Liver (tissue), 9 donors: ENCODE measurements around the gene CLASP2. TPM values are rescaled to one million over a fixed set of nuclear protein-coding genes. Genes with fewer than 3 reads are reported as not detected.

ENCODE experiments used
- DNase-seq: peaks from one replicate; pipeline ENCODE4 v3.0.0-alpha.2; 2017; ENCODE audit warnings: low spot score
- H3K27ac ChIP-seq, 2 donors: one replicate each; pipeline ENCODE4 v1.7.0; 2013; ENCODE audit warnings: inconsistent platforms in 2 of 2, low read length in 2 of 2, control low read depth in 1 of 2, low read depth in 1 of 2, mild to moderate bottlenecking in 1 of 2
- H3K27me3 ChIP-seq, 4 donors: one replicate each; pipeline versions ENCODE4 v1.6.1 to v1.7.0; 2013; ENCODE audit warnings: low read length in 3 of 4, inconsistent platforms in 1 of 4, mild to moderate bottlenecking in 1 of 4, moderate library complexity in 1 of 4; ENCODE audit not compliant: control insufficient read depth in 4 of 4, insufficient read depth in 4 of 4
- H3K36me3 ChIP-seq, 4 donors: one replicate each; pipeline versions ENCODE4 v1.6.1 to v1.7.0; 2013; ENCODE audit warnings: low read length in 3 of 4, mild to moderate bottlenecking in 3 of 4, low read depth in 1 of 4, moderate library complexity in 1 of 4; ENCODE audit not compliant: control insufficient read depth in 4 of 4, insufficient read depth in 3 of 4
- H3K4me1 ChIP-seq, 4 donors: one replicate each; pipeline versions ENCODE4 v1.6.1 to v1.7.0; 2013; ENCODE audit warnings: low read length in 3 of 4, mild to moderate bottlenecking in 3 of 4, moderate library complexity in 1 of 4; ENCODE audit not compliant: control insufficient read depth in 4 of 4, insufficient read depth in 4 of 4
- H3K4me3 ChIP-seq, 3 donors: one replicate each; pipeline versions ENCODE4 v1.6.1 to v1.7.0; 2013; ENCODE audit warnings: low read length in 3 of 3, control low read depth in 1 of 3, low read depth in 1 of 3, mild to moderate bottlenecking in 1 of 3
- H3K9ac ChIP-seq, 2 donors: one replicate each; pipeline ENCODE4 v1.7.0; 2013; ENCODE audit warnings: low read length in 2 of 2, mild to moderate bottlenecking in 2 of 2, moderate library complexity in 2 of 2, control low read depth in 1 of 2, low read depth in 1 of 2
- H3K9me3 ChIP-seq, 4 donors: one replicate each; pipeline versions ENCODE4 v1.6.1 to v1.7.0; 2013; ENCODE audit warnings: low read length in 3 of 4; ENCODE audit not compliant: control insufficient read depth in 4 of 4
- EGR1 ChIP-seq, 2 donors: IDR thresholded peaks; 2 replicates each; pipeline ENCODE4 v1.6.1; 2016 to 2018; ENCODE audit warnings: antibody characterized with exemption in 2 of 2, low read depth in 2 of 2
- FOXA1 ChIP-seq: IDR thresholded peaks from 2 replicates; pipeline ENCODE4 v1.6.1; 2016; ENCODE audit warnings: antibody characterized with exemption
- FOXA2 ChIP-seq: IDR thresholded peaks from 2 replicates; pipeline ENCODE4 v1.6.1; 2016; ENCODE audit warnings: antibody characterized with exemption
- GABPA ChIP-seq, 2 donors: IDR thresholded peaks in 1 of 2; conservative IDR thresholded peaks in 1 of 2; 2 replicates each; pipeline ENCODE4 v1.6.1; 2016; ENCODE audit warnings: antibody characterized with exemption in 2 of 2, mild to moderate bottlenecking in 1 of 2, moderate library complexity in 1 of 2
- HNF4A ChIP-seq, 2 donors: conservative IDR thresholded peaks; 2 replicates each; pipeline ENCODE4 v1.6.1; 2016; ENCODE audit warnings: antibody characterized with exemption in 2 of 2, mild to moderate bottlenecking in 2 of 2
- HNF4G ChIP-seq: IDR thresholded peaks from 2 replicates; pipeline ENCODE4 v1.6.1; 2016; ENCODE audit warnings: antibody characterized with exemption
- JUND ChIP-seq, 2 donors: IDR thresholded peaks; 2 replicates each; pipeline ENCODE4 v1.6.1; 2016; ENCODE audit warnings: antibody characterized with exemption in 2 of 2
- NR2F2 ChIP-seq: IDR thresholded peaks from 2 replicates; pipeline ENCODE4 v1.6.1; 2016; ENCODE audit warnings: antibody characterized with exemption
- RAD21 ChIP-seq, 2 donors: IDR thresholded peaks; 2 replicates each; pipeline ENCODE4 v1.6.1; 2016; ENCODE audit warnings: antibody characterized with exemption in 2 of 2, mild to moderate bottlenecking in 2 of 2
- RXRA ChIP-seq, 2 donors: IDR thresholded peaks; 2 replicates each; pipeline ENCODE4 v1.6.1; 2017 to 2018; ENCODE audit warnings: antibody characterized with exemption in 2 of 2, mild to moderate bottlenecking in 1 of 2
- SP1 ChIP-seq: IDR thresholded peaks from 2 replicates; pipeline ENCODE4 v1.6.1; 2018; ENCODE audit warnings: antibody characterized with exemption, mild to moderate bottlenecking
- TAF1 ChIP-seq: conservative IDR thresholded peaks from 2 replicates; pipeline ENCODE4 v1.6.1; 2016; ENCODE audit warnings: antibody characterized with exemption, mild to moderate bottlenecking
- YY1 ChIP-seq: IDR thresholded peaks from 2 replicates; pipeline ENCODE4 v1.6.1; 2016; ENCODE audit warnings: antibody characterized with exemption, mild to moderate bottlenecking
- WGBS: extraction: QIAGEN DNeasy Blood & Tissue Kit; methylation state at CpG from one replicate; pipeline ENCODE4 v1.1.7; 2013; 5-methylcytosine and 5-hydroxymethylcytosine counted together
- polyA plus RNA-seq, 2 donors: library from polyadenylated mRNA; stranded (reverse) in 1 of 2; unstranded in 1 of 2; fragments of 200-250 nt in 1 of 2; fragments of >200 nt in 1 of 2; fragmentation: Nextera tagmentation in 1 of 2; extraction: Ambion mirVana in 1 of 2; gene quantifications; one replicate each; pipeline versions ENCODE4 v1.2.1 to v1.2.3, GENCODE V29; 2013 to 2015
- total RNA-seq, 2 donors: library from RNA; depleted of rRNA; stranded (reverse); fragments of >200 nt; gene quantifications; one replicate each; pipeline ENCODE4 v1.2.3, GENCODE V29; 2014
- TF ChIP-seq, protein P1 (sequence below): IDR thresholded peaks from 2 replicates; pipeline ENCODE4 v1.6.1; 2016; ENCODE audit warnings: antibody characterized with exemption
- TF ChIP-seq, protein P2 (sequence below): IDR thresholded peaks from 2 replicates; pipeline ENCODE4 v1.6.1; 2016; ENCODE audit warnings: antibody characterized with exemption
- TF ChIP-seq, protein P3 (sequence below): IDR thresholded peaks from 2 replicates; pipeline ENCODE4 v1.6.1; 2016; ENCODE audit warnings: antibody characterized with exemption
- TF ChIP-seq, protein P4 (sequence below): fragments of 150-350 bp; IDR thresholded peaks from 2 replicates; pipeline ENCODE4 v1.5.1; 2017; ENCODE audit warnings: improper control_type of control experiment, low read depth, low read length; ENCODE audit not compliant: missing input control
- TF ChIP-seq, protein P5 (sequence below): IDR thresholded peaks from 2 replicates; pipeline ENCODE4 v1.6.1; 2016; ENCODE audit warnings: antibody characterized with exemption, mild to moderate bottlenecking
- donor health status: healthy.
- donor health status: healthy.
- donor health status: healthy.
- donor health status: healthy.
- donor health status: healthy.

Gene CLASP2
- total and polyA plus RNA-seq, 4 donors: 3.7 to 27.6 (median 17.3) TPM

DNA sequence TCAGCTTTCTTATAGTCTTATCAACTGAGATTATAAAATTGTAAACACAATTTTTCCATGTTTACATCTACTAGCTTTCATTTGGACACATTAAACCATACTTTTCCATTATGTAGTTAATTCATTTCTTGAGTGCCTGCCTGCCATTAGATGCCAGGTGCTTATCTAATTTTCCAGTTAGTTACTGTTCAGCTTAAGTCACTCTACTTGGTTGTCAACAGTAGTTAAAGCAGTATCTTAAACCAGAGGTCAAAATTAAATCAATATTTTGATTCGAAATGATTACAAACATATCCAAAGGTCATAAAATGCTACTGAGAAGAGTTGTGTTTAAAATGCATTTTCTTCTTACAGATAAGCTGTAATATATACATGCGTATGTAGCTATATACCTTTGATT lies 221.6 kb downstream of the CLASP2 start:
- Histone ChIP-seq H3K4me3 (no peak overlapping the region), H3K9ac (no peak overlapping the region), H3K4me1 (peaks cover 0 to 4% (median 0%) of the 10 kb centered on the region in 4 donors), H3K9me3 (peaks cover 0 to 2% (median 0%) of the 10 kb centered on the region in 4 donors), H3K27ac (no peak overlapping the region), H3K36me3 (peaks cover 0 to 8% (median 6%) of the 10 kb centered on the region in 4 donors), H3K27me3 (no peaks in the 10 kb centered on the region)
- TF ChIP-seq FOXA1 (no peak), HNF4A (conservative IDR thresholded peaks at IDR 0.05) (peak in 1 of 2 donors; percentile 49)
- TF ChIP-seq, protein P1, sequence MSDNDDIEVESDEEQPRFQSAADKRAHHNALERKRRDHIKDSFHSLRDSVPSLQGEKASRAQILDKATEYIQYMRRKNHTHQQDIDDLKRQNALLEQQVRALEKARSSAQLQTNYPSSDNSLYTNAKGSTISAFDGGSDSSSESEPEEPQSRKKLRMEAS: no peak
- WGBS: 48% methylated on average over 2 of the region's 2 CpGs
- no peak for DNase-seq

DNA sequence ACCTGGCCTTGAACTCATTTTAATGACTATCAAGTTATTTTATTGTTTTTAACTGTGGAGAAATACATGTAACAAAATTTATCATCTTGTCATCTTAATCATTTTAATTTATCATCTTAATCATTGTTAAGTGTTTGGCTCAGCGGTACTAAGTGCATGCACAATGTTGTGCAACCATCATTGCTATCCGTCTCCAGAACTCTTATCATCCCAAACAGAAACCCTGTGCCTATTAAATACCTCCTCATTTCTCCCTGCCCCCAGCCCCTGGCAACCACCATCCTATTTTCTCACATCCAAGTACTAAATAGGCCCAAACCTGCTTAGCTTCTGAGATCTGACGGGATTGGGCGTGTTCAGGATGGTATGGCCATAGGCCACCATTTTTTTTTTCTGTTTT lies 226.3 kb downstream of the CLASP2 start:
- 85% methylated on average over 4 of the region's 4 CpGs for WGBS
- Histone ChIP-seq H3K4me1 (peaks cover 0 to 2% (median 0%) of the 10 kb centered on the region in 4 donors), H3K9me3 (no peaks in the 10 kb centered on the region), H3K27me3 (no peaks in the 10 kb centered on the region), H3K9ac (no peak overlapping the region), H3K4me3 (no peak overlapping the region), H3K36me3 (no peaks in the 10 kb centered on the region), H3K27ac (no peak overlapping the region)
- no peak for DNase-seq
- TF ChIP-seq NR2F2: no peak
- TF ChIP-seq SP1: no peak
- no peak for TF ChIP-seq FOXA2
- no peak for TF ChIP-seq RAD21 (IDR thresholded peaks at IDR 0.05)
- TF ChIP-seq, protein P2, sequence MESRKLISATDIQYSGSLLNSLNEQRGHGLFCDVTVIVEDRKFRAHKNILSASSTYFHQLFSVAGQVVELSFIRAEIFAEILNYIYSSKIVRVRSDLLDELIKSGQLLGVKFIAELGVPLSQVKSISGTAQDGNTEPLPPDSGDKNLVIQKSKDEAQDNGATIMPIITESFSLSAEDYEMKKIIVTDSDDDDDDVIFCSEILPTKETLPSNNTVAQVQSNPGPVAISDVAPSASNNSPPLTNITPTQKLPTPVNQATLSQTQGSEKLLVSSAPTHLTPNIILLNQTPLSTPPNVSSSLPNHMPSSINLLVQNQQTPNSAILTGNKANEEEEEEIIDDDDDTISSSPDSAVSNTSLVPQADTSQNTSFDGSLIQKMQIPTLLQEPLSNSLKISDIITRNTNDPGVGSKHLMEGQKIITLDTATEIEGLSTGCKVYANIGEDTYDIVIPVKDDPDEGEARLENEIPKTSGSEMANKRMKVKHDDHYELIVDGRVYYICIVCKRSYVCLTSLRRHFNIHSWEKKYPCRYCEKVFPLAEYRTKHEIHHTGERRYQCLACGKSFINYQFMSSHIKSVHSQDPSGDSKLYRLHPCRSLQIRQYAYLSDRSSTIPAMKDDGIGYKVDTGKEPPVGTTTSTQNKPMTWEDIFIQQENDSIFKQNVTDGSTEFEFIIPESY: no peak
- TF ChIP-seq, protein P3, sequence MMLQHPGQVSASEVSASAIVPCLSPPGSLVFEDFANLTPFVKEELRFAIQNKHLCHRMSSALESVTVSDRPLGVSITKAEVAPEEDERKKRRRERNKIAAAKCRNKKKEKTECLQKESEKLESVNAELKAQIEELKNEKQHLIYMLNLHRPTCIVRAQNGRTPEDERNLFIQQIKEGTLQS: no peak
- no peak for TF ChIP-seq HNF4A (conservative IDR thresholded peaks at IDR 0.05)
- TF ChIP-seq, protein P4, sequence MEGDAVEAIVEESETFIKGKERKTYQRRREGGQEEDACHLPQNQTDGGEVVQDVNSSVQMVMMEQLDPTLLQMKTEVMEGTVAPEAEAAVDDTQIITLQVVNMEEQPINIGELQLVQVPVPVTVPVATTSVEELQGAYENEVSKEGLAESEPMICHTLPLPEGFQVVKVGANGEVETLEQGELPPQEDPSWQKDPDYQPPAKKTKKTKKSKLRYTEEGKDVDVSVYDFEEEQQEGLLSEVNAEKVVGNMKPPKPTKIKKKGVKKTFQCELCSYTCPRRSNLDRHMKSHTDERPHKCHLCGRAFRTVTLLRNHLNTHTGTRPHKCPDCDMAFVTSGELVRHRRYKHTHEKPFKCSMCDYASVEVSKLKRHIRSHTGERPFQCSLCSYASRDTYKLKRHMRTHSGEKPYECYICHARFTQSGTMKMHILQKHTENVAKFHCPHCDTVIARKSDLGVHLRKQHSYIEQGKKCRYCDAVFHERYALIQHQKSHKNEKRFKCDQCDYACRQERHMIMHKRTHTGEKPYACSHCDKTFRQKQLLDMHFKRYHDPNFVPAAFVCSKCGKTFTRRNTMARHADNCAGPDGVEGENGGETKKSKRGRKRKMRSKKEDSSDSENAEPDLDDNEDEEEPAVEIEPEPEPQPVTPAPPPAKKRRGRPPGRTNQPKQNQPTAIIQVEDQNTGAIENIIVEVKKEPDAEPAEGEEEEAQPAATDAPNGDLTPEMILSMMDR: no peak
- TF ChIP-seq YY1: no peak
- TF ChIP-seq RXRA (IDR thresholded peaks at IDR 0.05): no peak
- TF ChIP-seq JUND (IDR thresholded peaks at IDR 0.05): no peak
- TF ChIP-seq FOXA1: no peak
- TF ChIP-seq GABPA (IDR thresholded peaks at IDR 0.05 in 1 of 2, conservative IDR thresholded peaks at IDR 0.05 in 1 of 2): no peak
- TF ChIP-seq TAF1: no peak
- TF ChIP-seq, protein P5, sequence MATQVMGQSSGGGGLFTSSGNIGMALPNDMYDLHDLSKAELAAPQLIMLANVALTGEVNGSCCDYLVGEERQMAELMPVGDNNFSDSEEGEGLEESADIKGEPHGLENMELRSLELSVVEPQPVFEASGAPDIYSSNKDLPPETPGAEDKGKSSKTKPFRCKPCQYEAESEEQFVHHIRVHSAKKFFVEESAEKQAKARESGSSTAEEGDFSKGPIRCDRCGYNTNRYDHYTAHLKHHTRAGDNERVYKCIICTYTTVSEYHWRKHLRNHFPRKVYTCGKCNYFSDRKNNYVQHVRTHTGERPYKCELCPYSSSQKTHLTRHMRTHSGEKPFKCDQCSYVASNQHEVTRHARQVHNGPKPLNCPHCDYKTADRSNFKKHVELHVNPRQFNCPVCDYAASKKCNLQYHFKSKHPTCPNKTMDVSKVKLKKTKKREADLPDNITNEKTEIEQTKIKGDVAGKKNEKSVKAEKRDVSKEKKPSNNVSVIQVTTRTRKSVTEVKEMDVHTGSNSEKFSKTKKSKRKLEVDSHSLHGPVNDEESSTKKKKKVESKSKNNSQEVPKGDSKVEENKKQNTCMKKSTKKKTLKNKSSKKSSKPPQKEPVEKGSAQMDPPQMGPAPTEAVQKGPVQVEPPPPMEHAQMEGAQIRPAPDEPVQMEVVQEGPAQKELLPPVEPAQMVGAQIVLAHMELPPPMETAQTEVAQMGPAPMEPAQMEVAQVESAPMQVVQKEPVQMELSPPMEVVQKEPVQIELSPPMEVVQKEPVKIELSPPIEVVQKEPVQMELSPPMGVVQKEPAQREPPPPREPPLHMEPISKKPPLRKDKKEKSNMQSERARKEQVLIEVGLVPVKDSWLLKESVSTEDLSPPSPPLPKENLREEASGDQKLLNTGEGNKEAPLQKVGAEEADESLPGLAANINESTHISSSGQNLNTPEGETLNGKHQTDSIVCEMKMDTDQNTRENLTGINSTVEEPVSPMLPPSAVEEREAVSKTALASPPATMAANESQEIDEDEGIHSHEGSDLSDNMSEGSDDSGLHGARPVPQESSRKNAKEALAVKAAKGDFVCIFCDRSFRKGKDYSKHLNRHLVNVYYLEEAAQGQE: no peak
- TF ChIP-seq, protein P1: no peak
- TF ChIP-seq EGR1 (IDR thresholded peaks at IDR 0.05; ENCODE audit: low read depth in 2 of 2): no peak
- no peak for TF ChIP-seq HNF4G
